ENCODE results near the gene RPAP3.

RPAP3 gene

DNA sequence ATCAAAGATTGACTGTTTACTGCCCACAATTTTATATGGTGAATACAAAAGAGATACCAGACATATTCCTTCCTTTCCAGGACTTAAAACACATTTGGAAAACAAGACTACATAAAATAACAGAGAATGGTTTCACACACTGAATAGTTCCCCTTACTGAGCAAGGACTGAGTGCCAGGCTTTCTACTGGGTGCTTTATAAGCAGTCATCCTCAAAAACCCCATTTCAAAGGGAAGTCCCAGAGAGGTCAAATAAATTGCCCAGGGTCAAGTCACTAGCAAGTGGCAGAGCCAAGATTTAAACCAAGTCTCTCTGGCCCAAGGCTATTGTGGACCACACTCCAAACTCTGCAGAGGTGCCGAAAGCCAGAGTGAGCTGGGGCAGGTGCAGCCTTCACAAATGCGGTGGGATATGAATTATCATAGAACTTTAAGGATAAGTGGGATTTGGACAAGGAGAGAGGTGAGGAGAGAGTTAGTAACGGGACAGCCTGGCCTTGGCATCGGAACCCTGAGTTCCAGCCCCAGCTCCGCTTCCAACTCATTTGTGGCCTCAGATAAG is 9.1 kb upstream of the RPAP3 start:
- DNase-seq (ENCODE audit: low spot score) (no peak), ATAC-seq (ENCODE audit: low read depth) (no peak)
- TF ChIP-seq, protein P1, sequence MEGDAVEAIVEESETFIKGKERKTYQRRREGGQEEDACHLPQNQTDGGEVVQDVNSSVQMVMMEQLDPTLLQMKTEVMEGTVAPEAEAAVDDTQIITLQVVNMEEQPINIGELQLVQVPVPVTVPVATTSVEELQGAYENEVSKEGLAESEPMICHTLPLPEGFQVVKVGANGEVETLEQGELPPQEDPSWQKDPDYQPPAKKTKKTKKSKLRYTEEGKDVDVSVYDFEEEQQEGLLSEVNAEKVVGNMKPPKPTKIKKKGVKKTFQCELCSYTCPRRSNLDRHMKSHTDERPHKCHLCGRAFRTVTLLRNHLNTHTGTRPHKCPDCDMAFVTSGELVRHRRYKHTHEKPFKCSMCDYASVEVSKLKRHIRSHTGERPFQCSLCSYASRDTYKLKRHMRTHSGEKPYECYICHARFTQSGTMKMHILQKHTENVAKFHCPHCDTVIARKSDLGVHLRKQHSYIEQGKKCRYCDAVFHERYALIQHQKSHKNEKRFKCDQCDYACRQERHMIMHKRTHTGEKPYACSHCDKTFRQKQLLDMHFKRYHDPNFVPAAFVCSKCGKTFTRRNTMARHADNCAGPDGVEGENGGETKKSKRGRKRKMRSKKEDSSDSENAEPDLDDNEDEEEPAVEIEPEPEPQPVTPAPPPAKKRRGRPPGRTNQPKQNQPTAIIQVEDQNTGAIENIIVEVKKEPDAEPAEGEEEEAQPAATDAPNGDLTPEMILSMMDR (IDR thresholded peaks at IDR 0.05; ENCODE audit: poor library complexity, severe bottlenecking): no peak
- Histone ChIP-seq H3K27me3 (ENCODE audit: insufficient read depth, poor library complexity, severe bottlenecking) (no peaks in the 10 kb centered on the region), H3K27ac (ENCODE audit: poor library complexity, severe bottlenecking) (no peak overlapping the region), H3K36me3 (ENCODE audit: low read depth) (no peaks in the 10 kb centered on the region), H3K9me3 (ENCODE audit: severe bottlenecking) (no peaks in the 10 kb centered on the region), H3K4me1 (ENCODE audit: insufficient read depth, poor library complexity, severe bottlenecking) (peaks cover 5% of the 10 kb centered on the region), H3K4me3 (ENCODE audit: severe bottlenecking) (no peak overlapping the region)

DNA sequence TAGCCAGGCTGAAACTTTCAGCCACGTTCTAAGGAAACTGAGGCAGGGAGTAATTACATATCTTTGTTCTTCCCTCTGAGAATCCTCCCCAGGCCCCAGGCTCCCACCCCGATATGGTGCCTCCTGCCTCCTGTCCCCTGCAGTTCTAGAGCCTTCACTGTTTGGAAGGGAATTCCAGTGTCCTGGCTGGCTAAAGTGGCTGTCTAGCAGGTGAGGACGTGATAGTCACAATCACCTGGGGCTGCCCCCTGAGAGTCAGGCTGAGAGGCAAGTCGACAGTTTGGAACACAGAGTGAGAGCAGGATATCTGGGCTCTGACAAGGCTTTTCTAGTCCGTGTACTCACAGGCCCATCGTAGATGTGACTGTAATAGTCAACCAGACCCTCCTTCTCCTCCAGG is 6.3 kb upstream of the RPAP3 start:
- H3K27me3 ChIP-seq (ENCODE audit: insufficient read depth, poor library complexity, severe bottlenecking): no peaks in the 10 kb centered on the region
- no peaks in the 10 kb centered on the region for H3K9me3 ChIP-seq (ENCODE audit: severe bottlenecking)
- H3K27ac ChIP-seq (ENCODE audit: poor library complexity, severe bottlenecking): no peak overlapping the region
- H3K36me3 ChIP-seq (ENCODE audit: low read depth): no peaks in the 10 kb centered on the region
- peaks cover 10% of the 10 kb centered on the region for H3K4me1 ChIP-seq (ENCODE audit: insufficient read depth, poor library complexity, severe bottlenecking)
- DNase-seq (ENCODE audit: low spot score): no peak
- ATAC-seq (ENCODE audit: low read depth): no peak
- H3K4me3 ChIP-seq (ENCODE audit: severe bottlenecking): no peak overlapping the region
- TF ChIP-seq, protein P1 (IDR thresholded peaks at IDR 0.05; ENCODE audit: poor library complexity, severe bottlenecking): no peak

DNA sequence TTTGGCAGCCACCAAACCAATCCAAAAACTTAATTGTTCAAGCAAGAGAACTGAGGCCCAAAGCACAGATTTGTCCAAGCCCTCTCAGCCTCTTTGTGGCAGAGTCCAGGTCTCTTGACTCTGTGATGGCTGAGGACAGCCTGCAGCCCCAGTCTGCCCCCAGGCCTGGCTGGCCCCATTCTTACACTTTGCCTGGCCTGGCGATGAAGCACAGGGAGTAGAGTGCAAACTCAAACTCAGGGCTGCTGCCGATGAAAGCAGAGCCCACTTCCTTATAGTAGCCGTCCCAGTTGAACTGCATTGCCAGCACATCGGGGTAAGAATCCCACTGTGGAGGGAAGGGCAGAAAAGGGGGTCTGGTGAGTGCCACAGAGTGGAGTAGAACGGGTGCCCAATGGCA is 5.6 kb upstream of the RPAP3 start:
- H3K27me3 ChIP-seq (ENCODE audit: insufficient read depth, poor library complexity, severe bottlenecking): no peaks in the 10 kb centered on the region
- peaks cover 16% of the 10 kb centered on the region for H3K4me1 ChIP-seq (ENCODE audit: insufficient read depth, poor library complexity, severe bottlenecking)
- DNase-seq (ENCODE audit: low spot score) (no peak), ATAC-seq (ENCODE audit: low read depth) (no peak)
- H3K36me3 ChIP-seq (ENCODE audit: low read depth): no peaks in the 10 kb centered on the region
- no peak overlapping the region for H3K4me3 ChIP-seq (ENCODE audit: severe bottlenecking)
- H3K27ac ChIP-seq (ENCODE audit: poor library complexity, severe bottlenecking): no peak overlapping the region
- no peaks in the 10 kb centered on the region for H3K9me3 ChIP-seq (ENCODE audit: severe bottlenecking)
- TF ChIP-seq, protein P1 (IDR thresholded peaks at IDR 0.05; ENCODE audit: poor library complexity, severe bottlenecking): no peak

DNA sequence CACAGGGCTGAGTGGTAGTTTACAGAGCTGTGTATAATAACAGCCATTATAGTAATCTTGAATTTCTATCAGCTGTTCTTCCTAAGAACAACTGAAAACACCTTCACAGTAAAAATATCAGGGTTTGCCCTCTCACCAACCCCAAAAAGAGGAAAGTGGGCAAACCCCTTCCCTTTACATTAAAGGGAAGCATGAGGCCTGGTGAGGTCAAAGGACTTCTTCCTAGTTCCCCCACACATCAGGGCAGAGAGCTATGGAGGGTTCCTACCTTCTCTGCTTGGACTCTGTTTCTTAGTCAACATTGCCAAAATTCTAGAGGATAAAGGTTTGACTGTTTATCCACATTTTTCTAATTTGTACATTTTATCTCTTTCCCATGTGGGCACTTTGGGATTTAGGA is 4.4 kb upstream of the RPAP3 start:
- no peaks in the 10 kb centered on the region for H3K27me3 ChIP-seq (ENCODE audit: insufficient read depth, poor library complexity, severe bottlenecking)
- ATAC-seq (ENCODE audit: low read depth) (no peak), DNase-seq (ENCODE audit: low spot score) (no peak)
- no peaks in the 10 kb centered on the region for H3K36me3 ChIP-seq (ENCODE audit: low read depth)
- H3K27ac ChIP-seq (ENCODE audit: poor library complexity, severe bottlenecking): no peak overlapping the region
- peaks cover 11% of the 10 kb centered on the region for H3K4me1 ChIP-seq (ENCODE audit: insufficient read depth, poor library complexity, severe bottlenecking)
- no peaks in the 10 kb centered on the region for H3K9me3 ChIP-seq (ENCODE audit: severe bottlenecking)
- H3K4me3 ChIP-seq (ENCODE audit: severe bottlenecking): no peak overlapping the region
- TF ChIP-seq, protein P1 (IDR thresholded peaks at IDR 0.05; ENCODE audit: poor library complexity, severe bottlenecking): no peak

DNA sequence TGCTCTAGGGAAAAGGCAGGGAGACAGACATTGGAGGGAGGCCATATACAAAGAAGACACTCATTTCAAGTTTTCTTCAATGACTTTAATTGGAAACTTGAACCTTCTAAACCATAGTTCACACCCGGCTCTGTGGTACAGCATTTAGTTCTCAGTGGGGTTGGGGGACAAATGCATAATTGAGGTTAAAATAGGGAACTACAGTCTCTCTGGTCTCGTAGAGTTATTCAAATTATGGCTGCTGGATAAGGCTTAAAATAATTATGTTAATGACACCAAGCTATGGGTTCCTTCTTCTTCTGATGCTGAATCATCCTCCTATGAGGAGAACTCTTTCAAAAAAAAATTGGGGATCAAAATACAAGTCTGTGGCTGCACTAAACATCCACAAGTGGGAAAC is 3.8 kb upstream of the RPAP3 start:
- DNase-seq (ENCODE audit: low spot score) (no peak), ATAC-seq (ENCODE audit: low read depth) (no peak)
- TF ChIP-seq, protein P1 (IDR thresholded peaks at IDR 0.05; ENCODE audit: poor library complexity, severe bottlenecking): no peak
- peaks cover 11% of the 10 kb centered on the region for H3K4me1 ChIP-seq (ENCODE audit: insufficient read depth, poor library complexity, severe bottlenecking)
- H3K36me3 ChIP-seq (ENCODE audit: low read depth): no peaks in the 10 kb centered on the region
- H3K27ac ChIP-seq (ENCODE audit: poor library complexity, severe bottlenecking): no peak overlapping the region
- H3K4me3 ChIP-seq (ENCODE audit: severe bottlenecking): no peak overlapping the region
- no peaks in the 10 kb centered on the region for H3K27me3 ChIP-seq (ENCODE audit: insufficient read depth, poor library complexity, severe bottlenecking)
- no peaks in the 10 kb centered on the region for H3K9me3 ChIP-seq (ENCODE audit: severe bottlenecking)

Data from RWPE2 (cell line).